Measurements from ENCODE around the gene KCNJ15. TPM values are rescaled to one million over a fixed set of nuclear protein-coding genes. Genes with fewer than 3 reads are reported as not detected.

KCNJ15 gene
- total and polyA plus RNA-seq, 2 experiments from 2014 or later, result not detected

DNA sequence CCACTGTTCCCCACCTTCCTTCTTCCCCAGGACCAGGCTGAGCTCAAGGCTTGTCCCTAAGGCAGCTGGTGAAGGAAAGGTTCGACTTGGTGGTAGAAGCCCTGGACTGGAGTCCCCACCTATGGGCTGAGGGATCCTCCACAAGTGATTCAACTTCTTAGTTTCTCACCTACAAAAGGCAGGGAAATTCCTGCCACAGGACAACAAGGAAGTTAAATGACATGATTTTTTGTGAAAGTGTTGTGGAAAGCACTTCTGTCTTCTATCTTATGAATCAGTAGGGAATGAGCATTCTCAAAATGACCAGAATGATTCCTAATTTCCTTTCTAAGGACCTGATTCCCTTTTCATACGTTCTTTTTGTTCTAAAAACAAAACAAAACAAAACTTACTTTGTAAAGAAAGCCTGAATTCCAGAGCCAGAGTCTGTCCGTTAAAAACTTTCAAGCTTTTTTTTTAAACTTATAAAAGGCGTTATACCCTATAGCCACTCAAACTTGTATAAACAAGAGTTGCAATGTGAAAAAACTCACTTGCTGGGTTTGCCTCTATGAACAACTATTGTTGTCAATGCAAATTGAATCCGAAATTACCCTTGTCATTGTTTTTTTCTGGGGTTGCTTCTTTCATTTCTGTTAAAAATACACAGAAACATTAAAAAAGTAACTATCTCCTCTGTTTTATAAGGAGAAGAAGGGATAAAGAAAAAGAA lies 12.2 kb downstream of the KCNJ15 start:
- H3F3A ChIP-seq (replicated peaks; ENCODE audit: low read depth), result no peaks in the 10 kb centered on the region
- H3K27ac Mint-ChIP-seq, result no peak overlapping the region
- no peak overlapping the region; the same call in 1 of the 2 replicates for H2AFZ ChIP-seq
- H3K27me3 Mint-ChIP-seq (ENCODE audit: insufficient read depth, low read depth, poor library complexity), result peaks cover 3% of the 10 kb centered on the region
- DNase-seq (ENCODE audit: low spot score) (no peak), ATAC-seq (no peak)
- no peaks in the 10 kb centered on the region for H3K36me3 ChIP-seq (ENCODE audit: insufficient read depth)
- H3K79me2 ChIP-seq (replicated peaks; ENCODE audit: insufficient read depth), result no peaks in the 10 kb centered on the region
- H3K4me1 ChIP-seq (ENCODE audit: insufficient read depth), result peaks cover 4% of the 10 kb centered on the region; the same call in 1 of the 2 replicates
- no peaks in the 10 kb centered on the region for H4K20me1 ChIP-seq (replicated peaks; ENCODE audit: insufficient read depth)
- no peaks in the 10 kb centered on the region for H3K9me2 ChIP-seq (ENCODE audit: insufficient read depth)
- H3K4me3 Mint-ChIP-seq, result no peak overlapping the region
- TF ChIP-seq EZH2phosphoT487 (IDR thresholded peaks at IDR 0.05; ENCODE audit: unreplicated experiment) (no peak), POLR2AphosphoS5 (IDR thresholded peaks at IDR 0.05; ENCODE audit: low read depth) (no peak), JUNB (IDR thresholded peaks at IDR 0.05; ENCODE audit: unreplicated experiment) (no peak), ZNF114 (CRISPR knock-in tag; IDR thresholded peaks at IDR 0.05) (no peak), NANOG (IDR thresholded peaks at IDR 0.05; ENCODE audit: borderline replicate concordance) (no peak), STAT1 (IDR thresholded peaks at IDR 0.05; ENCODE audit: unreplicated experiment) (no peak), CREB1 (CRISPR knock-in tag; IDR thresholded peaks at IDR 0.05; ENCODE audit: low read depth) (no peak), ZNF331 (CRISPR knock-in tag; IDR thresholded peaks at IDR 0.05; ENCODE audit: low read depth) (no peak), EZH2 (IDR thresholded peaks at IDR 0.05; ENCODE audit: low read depth, unreplicated experiment) (no peak)
- TF ChIP-seq, protein P1, sequence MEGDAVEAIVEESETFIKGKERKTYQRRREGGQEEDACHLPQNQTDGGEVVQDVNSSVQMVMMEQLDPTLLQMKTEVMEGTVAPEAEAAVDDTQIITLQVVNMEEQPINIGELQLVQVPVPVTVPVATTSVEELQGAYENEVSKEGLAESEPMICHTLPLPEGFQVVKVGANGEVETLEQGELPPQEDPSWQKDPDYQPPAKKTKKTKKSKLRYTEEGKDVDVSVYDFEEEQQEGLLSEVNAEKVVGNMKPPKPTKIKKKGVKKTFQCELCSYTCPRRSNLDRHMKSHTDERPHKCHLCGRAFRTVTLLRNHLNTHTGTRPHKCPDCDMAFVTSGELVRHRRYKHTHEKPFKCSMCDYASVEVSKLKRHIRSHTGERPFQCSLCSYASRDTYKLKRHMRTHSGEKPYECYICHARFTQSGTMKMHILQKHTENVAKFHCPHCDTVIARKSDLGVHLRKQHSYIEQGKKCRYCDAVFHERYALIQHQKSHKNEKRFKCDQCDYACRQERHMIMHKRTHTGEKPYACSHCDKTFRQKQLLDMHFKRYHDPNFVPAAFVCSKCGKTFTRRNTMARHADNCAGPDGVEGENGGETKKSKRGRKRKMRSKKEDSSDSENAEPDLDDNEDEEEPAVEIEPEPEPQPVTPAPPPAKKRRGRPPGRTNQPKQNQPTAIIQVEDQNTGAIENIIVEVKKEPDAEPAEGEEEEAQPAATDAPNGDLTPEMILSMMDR (conservative IDR thresholded peaks at IDR 0.05; ENCODE audit: low read depth in 2 of 2), result no peak
- TF ChIP-seq, protein P2, sequence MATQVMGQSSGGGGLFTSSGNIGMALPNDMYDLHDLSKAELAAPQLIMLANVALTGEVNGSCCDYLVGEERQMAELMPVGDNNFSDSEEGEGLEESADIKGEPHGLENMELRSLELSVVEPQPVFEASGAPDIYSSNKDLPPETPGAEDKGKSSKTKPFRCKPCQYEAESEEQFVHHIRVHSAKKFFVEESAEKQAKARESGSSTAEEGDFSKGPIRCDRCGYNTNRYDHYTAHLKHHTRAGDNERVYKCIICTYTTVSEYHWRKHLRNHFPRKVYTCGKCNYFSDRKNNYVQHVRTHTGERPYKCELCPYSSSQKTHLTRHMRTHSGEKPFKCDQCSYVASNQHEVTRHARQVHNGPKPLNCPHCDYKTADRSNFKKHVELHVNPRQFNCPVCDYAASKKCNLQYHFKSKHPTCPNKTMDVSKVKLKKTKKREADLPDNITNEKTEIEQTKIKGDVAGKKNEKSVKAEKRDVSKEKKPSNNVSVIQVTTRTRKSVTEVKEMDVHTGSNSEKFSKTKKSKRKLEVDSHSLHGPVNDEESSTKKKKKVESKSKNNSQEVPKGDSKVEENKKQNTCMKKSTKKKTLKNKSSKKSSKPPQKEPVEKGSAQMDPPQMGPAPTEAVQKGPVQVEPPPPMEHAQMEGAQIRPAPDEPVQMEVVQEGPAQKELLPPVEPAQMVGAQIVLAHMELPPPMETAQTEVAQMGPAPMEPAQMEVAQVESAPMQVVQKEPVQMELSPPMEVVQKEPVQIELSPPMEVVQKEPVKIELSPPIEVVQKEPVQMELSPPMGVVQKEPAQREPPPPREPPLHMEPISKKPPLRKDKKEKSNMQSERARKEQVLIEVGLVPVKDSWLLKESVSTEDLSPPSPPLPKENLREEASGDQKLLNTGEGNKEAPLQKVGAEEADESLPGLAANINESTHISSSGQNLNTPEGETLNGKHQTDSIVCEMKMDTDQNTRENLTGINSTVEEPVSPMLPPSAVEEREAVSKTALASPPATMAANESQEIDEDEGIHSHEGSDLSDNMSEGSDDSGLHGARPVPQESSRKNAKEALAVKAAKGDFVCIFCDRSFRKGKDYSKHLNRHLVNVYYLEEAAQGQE (IDR thresholded peaks at IDR 0.05; ENCODE audit: unreplicated experiment), result no peak
- TF ChIP-seq, protein P3, sequence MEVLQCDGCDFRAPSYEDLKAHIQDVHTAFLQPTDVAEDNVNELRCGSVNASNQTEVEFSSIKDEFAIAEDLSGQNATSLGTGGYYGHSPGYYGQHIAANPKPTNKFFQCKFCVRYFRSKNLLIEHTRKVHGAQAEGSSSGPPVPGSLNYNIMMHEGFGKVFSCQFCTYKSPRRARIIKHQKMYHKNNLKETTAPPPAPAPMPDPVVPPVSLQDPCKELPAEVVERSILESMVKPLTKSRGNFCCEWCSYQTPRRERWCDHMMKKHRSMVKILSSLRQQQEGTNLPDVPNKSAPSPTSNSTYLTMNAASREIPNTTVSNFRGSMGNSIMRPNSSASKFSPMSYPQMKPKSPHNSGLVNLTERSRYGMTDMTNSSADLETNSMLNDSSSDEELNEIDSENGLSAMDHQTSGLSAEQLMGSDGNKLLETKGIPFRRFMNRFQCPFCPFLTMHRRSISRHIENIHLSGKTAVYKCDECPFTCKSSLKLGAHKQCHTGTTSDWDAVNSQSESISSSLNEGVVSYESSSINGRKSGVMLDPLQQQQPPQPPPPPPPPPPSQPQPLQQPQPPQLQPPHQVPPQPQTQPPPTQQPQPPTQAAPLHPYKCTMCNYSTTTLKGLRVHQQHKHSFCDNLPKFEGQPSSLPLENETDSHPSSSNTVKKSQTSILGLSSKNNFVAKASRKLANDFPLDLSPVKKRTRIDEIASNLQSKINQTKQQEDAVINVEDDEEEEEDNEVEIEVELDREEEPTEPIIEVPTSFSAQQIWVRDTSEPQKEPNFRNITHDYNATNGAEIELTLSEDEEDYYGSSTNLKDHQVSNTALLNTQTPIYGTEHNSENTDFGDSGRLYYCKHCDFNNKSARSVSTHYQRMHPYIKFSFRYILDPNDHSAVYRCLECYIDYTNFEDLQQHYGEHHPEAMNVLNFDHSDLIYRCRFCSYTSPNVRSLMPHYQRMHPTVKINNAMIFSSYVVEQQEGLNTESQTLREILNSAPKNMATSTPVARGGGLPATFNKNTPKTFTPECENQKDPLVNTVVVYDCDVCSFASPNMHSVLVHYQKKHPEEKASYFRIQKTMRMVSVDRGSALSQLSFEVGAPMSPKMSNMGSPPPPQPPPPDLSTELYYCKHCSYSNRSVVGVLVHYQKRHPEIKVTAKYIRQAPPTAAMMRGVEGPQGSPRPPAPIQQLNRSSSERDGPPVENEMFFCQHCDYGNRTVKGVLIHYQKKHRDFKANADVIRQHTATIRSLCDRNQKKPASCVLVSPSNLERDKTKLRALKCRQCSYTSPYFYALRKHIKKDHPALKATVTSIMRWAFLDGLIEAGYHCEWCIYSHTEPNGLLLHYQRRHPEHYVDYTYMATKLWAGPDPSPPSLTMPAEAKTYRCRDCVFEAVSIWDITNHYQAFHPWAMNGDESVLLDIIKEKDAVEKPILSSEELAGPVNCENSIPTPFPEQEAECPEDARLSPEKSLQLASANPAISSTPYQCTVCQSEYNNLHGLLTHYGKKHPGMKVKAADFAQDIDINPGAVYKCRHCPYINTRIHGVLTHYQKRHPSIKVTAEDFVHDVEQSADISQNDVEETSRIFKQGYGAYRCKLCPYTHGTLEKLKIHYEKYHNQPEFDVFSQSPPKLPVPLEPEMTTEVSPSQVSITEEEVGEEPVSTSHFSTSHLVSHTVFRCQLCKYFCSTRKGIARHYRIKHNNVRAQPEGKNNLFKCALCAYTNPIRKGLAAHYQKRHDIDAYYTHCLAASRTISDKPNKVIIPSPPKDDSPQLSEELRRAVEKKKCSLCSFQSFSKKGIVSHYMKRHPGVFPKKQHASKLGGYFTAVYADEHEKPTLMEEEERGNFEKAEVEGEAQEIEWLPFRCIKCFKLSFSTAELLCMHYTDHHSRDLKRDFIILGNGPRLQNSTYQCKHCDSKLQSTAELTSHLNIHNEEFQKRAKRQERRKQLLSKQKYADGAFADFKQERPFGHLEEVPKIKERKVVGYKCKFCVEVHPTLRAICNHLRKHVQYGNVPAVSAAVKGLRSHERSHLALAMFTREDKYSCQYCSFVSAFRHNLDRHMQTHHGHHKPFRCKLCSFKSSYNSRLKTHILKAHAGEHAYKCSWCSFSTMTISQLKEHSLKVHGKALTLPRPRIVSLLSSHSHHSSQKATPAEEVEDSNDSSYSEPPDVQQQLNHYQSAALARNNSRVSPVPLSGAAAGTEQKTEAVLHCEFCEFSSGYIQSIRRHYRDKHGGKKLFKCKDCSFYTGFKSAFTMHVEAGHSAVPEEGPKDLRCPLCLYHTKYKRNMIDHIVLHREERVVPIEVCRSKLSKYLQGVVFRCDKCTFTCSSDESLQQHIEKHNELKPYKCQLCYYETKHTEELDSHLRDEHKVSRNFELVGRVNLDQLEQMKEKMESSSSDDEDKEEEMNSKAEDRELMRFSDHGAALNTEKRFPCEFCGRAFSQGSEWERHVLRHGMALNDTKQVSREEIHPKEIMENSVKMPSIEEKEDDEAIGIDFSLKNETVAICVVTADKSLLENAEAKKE (CRISPR knock-in tag; IDR thresholded peaks at IDR 0.05), result no peak
- TF ChIP-seq, protein P4, sequence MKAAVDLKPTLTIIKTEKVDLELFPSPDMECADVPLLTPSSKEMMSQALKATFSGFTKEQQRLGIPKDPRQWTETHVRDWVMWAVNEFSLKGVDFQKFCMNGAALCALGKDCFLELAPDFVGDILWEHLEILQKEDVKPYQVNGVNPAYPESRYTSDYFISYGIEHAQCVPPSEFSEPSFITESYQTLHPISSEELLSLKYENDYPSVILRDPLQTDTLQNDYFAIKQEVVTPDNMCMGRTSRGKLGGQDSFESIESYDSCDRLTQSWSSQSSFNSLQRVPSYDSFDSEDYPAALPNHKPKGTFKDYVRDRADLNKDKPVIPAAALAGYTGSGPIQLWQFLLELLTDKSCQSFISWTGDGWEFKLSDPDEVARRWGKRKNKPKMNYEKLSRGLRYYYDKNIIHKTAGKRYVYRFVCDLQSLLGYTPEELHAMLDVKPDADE (IDR thresholded peaks at IDR 0.05), result no peak
- H3K4me1 Mint-ChIP-seq, result peaks cover 6% of the 10 kb centered on the region; the same call in 2 of the 3 replicates
- H3K4me3 ChIP-seq, result no peak overlapping the region
- no peaks in the 10 kb centered on the region for H3K9me3 Mint-ChIP-seq
- H3K27me3 ChIP-seq (ENCODE audit: insufficient read depth), result no peaks in the 10 kb centered on the region
- H3K4me2 ChIP-seq, result no peak overlapping the region
- H3K27ac ChIP-seq (ENCODE audit: low read depth), result no peak overlapping the region
- no peaks in the 10 kb centered on the region for H3K36me3 Mint-ChIP-seq (ENCODE audit: low read depth)

Data from GM23338 (cell line).